22Rv1 (cell line): ENCODE results near the gene LMOD2.

Experiments used
- H3K27ac ChIP-seq: fragments of 450-650 bp; 2 replicates; pipeline ENCODE4 v1.5.1; 2017
- CTCF ChIP-seq: fragments of 450-650 bp; IDR thresholded peaks from 2 replicates; pipeline ENCODE4 v1.5.1; 2017; ENCODE audit warnings: mild to moderate bottlenecking
- ZFX ChIP-seq: fragments of 450-650 bp; IDR thresholded peaks from 2 replicates; pipeline ENCODE4 v1.6.1; 2017; ENCODE audit warnings: antibody characterized with exemption, borderline replicate concordance

The LMOD2 gene

GRCh38 chr7:123655614-123656013 lies at the start of gene LMOD2:
LMOD2 (plus strand) TSS chr7:123655866; CDS start chr7:123655964, 98 bp downstream.
- H3K27ac ChIP-seq = no peak within 1 kb of the TSS
- TF ChIP-seq ZFX = no peak
- TF ChIP-seq CTCF = no peak

- TF ChIP-seq CTCF (no peak), ZFX (no peak)
Observed at GRCh38 chr7:123607423-123607975, 48.2 kb upstream of the LMOD2 start.

DNA sequence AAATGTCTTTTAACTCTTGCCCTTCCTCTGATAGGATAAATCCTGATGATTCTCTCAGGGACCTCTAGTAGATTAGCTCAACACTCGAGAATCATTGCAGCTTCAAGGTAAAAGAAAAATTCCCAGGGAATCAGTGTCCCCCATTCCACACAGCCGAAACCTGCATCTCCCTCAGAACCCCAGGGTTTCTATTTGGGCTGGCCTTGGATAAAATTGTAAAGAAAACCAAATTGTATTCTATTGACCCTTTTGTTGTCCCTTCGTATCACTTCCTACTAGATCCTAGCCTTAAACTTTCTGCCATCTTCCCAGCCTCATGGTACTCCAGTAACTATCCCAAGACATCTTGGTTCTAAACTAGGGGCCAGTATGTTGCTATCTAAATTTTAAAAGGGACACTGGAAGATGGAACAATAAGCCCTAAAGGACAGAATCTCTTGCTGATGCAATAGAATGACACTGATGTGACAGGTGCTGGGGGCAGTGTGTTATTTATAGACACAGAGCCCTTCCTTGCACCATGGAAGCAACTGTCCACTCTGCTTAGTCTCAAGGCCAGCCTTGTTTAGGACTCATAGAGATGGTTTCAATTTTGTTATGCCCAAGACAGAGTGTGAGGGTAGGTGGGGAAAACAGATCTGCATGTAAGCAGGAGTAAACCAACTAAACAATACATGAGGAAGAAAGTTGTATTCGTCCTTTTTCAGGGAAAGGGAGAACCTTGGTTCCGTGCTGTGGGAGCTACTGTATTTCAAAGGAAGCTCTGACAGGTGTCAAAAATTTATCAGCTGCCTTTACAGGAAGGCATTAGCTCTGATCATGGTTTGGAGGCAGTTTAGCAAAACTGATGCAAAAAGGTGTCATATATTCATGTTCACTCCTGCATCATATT lies 46.4 kb upstream of the LMOD2 start:
- H3K27ac ChIP-seq = no peak overlapping the region
- TF ChIP-seq CTCF (no peak), ZFX (no peak)

More at GRCh38 chr7:123607423-123607975, 48.2 kb upstream of the LMOD2 start:
- no peak overlapping the region for H3K27ac ChIP-seq

DNA sequence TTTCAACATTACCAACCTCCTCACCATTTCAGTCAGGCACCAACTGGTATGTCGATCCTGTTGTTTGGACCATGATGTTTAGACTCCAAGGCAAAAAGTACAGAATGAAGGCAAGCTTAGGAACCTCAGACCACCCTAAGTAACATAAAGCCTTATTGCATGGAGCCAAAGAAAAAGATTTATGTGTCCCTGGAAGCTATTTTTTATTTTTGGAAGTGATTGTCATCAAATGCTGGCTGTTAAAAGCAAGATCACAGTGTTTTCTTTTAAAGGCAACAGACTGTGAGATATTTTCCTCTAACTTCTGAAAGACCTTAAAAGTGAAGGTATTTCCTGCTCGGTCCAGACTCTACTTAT lies 45.8 kb upstream of the LMOD2 start:
- no peak overlapping the region for H3K27ac ChIP-seq
- TF ChIP-seq ZFX (no peak), CTCF (no peak)

DNA sequence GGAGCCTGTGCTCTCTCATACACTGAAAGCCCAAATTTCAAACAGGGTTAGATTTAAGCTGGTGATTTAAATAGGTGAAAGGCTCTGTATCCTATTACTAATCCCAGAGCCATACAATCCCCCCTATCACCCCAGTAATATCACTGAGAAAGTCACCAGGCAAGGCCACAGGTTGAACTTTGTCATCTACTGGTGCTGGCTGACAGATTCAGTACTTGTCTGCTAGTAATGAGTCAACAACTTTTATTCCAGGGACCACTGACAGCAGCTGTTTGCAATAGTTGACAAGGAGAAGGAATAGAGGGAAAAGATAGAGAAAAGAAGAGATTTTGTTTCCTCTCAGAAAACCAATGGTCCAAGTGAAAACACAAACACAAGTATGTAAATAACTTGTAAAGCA lies 43.6 kb upstream of the LMOD2 start:
- TF ChIP-seq CTCF = no peak
- no peak for TF ChIP-seq ZFX
- no peak overlapping the region for H3K27ac ChIP-seq

- H3K27ac ChIP-seq = no peak overlapping the region
Observed at GRCh38 chr7:123615344-123615743, 40.3 kb upstream of the LMOD2 start.

More at GRCh38 chr7:123615344-123615743, 40.3 kb upstream of the LMOD2 start:
- TF ChIP-seq ZFX = no peak
- TF ChIP-seq CTCF = no peak
